IPS DF 6.9 (cell line): ENCODE results near the gene PRSS57.

Source experiments
- DNase-seq: peaks from one replicate; pipeline ENCODE4 v3.0.0-alpha.2; 2013; ENCODE audit warnings: low read depth, low spot score
- H3K27ac ChIP-seq: one replicate; pipeline ENCODE4 v1.5.1; 2013; ENCODE audit warnings: low read length, control low read depth
- H3K27me3 ChIP-seq: 2 replicates; pipeline ENCODE4 v1.6.1; 2013; ENCODE audit warnings: mild to moderate bottlenecking, low read length; ENCODE audit not compliant: control insufficient read depth, insufficient read depth
- H3K36me3 ChIP-seq: 2 replicates; pipeline ENCODE4 v1.6.1; 2013; ENCODE audit warnings: low read length; ENCODE audit not compliant: control insufficient read depth, insufficient read depth
- H3K4me1 ChIP-seq: 2 replicates; pipeline ENCODE4 v1.6.1; 2013; ENCODE audit warnings: low read length; ENCODE audit not compliant: control insufficient read depth, insufficient read depth
- H3K4me3 ChIP-seq: 2 replicates; pipeline ENCODE4 v1.5.1; 2013; ENCODE audit warnings: mild to moderate bottlenecking, low read length
- H3K9me3 ChIP-seq: 2 replicates; pipeline ENCODE4 v1.6.1; 2013; ENCODE audit warnings: low read length, inconsistent platforms; ENCODE audit not compliant: control insufficient read depth, insufficient read depth
- WGBS: extraction: QIAGEN DNeasy Blood & Tissue Kit; methylation state at CpG from one replicate; pipeline ENCODE4 v1.1.7; 2013; ENCODE audit warnings: mixed read lengths, missing lambda C conversion rate; ENCODE audit not compliant: insufficient read length, insufficient coverage; 5-methylcytosine and 5-hydroxymethylcytosine counted together

PRSS57 gene

DNA sequence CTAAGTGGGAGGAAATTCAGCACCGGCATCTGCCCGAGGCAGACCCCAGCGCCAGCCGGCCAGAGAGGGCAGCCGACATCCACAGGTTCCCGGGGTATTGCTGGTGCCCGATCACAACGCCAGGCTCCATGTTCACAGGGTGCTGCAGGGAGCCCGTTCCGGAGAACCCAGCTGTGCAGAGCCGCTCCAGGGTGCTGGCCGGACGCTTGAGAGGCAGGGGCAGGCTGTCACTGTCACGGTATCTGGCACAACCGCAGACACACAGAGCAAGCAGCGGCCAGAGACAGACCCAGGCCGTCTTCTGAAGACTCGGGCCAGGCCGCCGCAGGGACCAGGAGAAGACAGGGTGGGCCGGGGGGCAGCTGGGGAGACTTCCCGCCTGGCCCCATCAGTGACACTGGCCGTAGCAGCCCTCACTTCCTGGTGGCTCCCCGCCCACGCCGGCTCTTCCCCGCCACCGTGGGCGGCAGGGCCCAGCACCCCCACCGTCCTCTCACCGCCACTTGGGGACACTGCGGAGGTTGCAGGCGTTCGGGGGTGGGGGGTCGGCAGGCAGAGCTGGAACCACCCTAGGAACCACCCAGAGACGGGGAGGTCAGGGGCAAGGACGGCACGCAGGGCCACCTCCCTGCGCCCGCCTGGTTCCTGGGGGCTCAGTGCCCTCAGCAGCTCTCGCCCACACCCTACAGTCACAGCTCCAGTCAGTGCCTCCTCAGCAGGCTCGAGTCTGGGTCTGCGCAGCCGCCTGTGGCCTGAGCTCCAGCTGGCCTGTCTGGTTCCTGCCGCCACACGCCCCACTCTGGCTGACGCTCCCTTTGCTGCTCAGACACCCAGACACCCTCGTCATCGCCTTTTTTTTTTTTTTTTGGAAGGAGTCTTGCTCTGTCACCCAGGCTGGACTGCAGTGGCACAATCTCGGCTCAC lies 36.1 kb downstream of the PRSS57 start:
- H3K27ac ChIP-seq = no peak overlapping the region
- H3K9me3 ChIP-seq = no peaks in the 10 kb centered on the region
- no peaks in the 10 kb centered on the region for H3K27me3 ChIP-seq
- H3K36me3 ChIP-seq = no peaks in the 10 kb centered on the region; the same call in 1 of the 2 replicates
- H3K4me1 ChIP-seq = no peaks in the 10 kb centered on the region; the same call in 1 of the 2 replicates
- WGBS = no CpG with 5 or more reads among the region's 50 CpGs
- no peak overlapping the region for H3K4me3 ChIP-seq
- DNase-seq = no peak

DNA sequence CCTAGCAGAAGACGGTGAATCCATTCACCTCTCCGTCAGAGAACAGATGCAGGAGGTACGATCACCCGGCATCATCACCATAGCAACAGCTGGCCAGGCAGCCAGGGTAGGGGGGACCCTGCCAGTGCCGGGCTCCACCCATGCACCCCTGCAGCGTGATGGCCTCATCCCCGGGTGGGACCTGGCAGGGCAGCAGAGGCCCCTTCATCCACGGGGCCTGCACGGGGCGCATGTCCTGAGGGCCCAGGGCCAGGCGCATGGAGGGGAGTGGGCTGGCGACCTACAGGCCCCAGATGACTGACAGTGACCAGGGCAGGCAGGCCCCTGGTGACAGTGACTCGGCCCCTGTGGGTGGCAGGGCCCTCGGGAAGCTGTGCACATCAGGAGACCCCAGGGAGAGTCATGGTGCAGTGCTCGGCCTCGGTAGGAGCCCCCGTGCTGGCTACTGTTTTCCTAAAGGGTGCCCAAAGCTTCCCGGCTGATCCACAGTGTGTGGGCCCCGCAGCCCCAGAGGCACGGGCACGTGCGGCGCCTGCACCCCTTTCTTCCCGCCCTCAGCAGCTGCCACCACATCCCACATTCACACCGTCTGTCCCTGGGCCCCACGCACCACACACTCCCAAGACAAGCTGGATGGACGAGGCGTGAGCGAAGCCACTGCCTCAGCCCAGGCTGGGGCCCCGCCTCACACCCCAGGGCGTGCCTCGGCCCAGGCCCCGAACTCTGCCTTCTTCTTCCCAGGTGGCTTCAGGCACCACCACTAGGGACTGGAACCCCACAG lies 37.0 kb downstream of the PRSS57 start:
- Histone ChIP-seq H3K9me3 (no peaks in the 10 kb centered on the region), H3K27me3 (no peaks in the 10 kb centered on the region), H3K36me3 (peaks cover under 1% of the 10 kb centered on the region; the same call in 1 of the 2 replicates), H3K27ac (no peak overlapping the region), H3K4me3 (no peak overlapping the region), H3K4me1 (no peaks in the 10 kb centered on the region; the same call in 1 of the 2 replicates)
- no CpG with 5 or more reads among the region's 33 CpGs for WGBS
- no peak for DNase-seq

DNA sequence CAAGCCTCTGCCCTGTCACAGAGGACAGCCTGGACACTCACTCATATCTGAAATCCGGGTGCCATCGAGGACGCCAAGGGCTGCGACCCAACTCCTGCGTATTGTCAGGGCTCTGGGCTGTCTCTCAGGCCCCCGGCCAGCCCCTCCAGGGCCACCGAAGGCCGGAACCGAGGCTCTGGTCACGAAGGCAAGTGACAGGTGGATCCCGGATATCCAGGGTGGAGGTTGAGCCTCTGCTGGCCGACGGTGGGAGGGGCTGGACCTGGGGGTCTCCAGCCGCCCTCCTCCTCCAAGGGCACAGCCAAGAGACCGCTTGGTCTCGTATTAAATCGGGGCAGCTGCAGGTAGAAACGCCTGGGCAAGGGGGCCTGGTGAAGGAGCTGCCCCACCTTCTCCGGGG lies 37.6 kb downstream of the PRSS57 start:
- H3K36me3 ChIP-seq = peaks cover 5% of the 10 kb centered on the region; the same call in 1 of the 2 replicates
- WGBS = no CpG with 5 or more reads among the region's 19 CpGs
- no peaks in the 10 kb centered on the region; the same call in 1 of the 2 replicates for H3K4me1 ChIP-seq
- H3K9me3 ChIP-seq = no peaks in the 10 kb centered on the region
- no peak for DNase-seq
- no peak overlapping the region for H3K27ac ChIP-seq
- H3K27me3 ChIP-seq = no peaks in the 10 kb centered on the region
- no peak overlapping the region for H3K4me3 ChIP-seq

DNA sequence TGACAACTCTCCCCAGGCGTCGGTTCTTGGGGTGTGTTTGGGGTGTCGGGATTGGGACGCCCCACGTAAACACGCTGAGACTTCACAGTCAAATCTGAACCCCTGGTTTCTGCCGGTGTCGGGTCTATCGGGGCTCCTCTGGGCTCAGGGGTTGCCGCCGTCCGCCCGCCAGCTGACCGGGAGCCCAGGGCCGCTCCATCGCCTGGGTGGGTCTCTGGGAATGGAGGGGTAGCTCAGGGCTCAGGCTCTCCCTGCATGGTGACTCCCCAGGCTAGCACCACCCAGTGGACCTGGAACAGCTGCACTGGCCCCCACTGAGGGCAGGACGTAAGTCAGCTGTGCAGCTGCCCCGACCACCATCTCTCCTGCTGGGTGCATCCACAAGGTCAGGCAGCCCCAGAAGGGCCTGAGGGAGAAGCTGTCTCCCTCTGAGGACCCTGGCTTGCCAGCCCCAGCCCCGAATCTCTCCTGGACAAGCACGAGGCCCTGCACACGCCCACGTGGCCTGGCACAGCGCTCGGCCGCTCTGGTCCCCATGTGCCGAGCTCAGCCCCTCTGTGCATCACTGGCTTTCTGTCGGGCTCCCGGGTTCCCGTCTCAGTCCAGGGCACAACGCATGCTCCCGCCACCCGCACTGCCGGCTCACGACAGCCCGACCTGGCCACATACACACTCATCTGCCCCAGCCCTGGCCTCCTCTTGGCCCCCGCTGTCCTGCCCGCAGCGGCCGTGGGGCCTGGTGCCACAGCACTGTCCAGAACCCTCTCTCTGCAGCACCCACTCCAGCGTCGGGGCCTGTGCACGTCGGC lies 38.3 kb downstream of the PRSS57 start:
- Histone ChIP-seq H3K27ac (no peak overlapping the region), H3K4me1 (no peaks in the 10 kb centered on the region; the same call in 1 of the 2 replicates)
- WGBS = no CpG with 5 or more reads among the region's 43 CpGs

DNA sequence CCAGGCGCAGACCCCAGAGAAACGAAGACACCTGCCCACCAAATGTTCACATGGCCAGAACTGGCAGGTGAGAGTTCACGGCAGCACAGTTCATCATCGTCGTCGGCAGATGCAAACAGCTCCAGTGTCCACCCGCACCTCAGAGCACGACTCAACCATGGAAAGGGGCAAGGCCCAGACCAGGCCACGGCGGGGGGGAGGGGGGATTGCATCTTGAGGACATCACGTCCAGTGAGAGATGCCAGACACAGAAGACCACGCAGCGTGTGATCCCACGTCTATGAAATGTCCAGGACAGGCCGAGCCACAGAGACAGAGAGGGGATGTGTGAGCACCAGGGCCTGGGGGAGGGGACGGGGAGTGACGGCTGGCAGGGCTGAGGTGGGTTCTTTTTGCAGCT lies 39.6 kb downstream of the PRSS57 start:
- H3K4me1 ChIP-seq = no peaks in the 10 kb centered on the region; the same call in 1 of the 2 replicates
- no peak overlapping the region for H3K4me3 ChIP-seq
- H3K27ac ChIP-seq = no peak overlapping the region
- no peaks in the 10 kb centered on the region for H3K9me3 ChIP-seq
- no peak for DNase-seq
- H3K27me3 ChIP-seq = no peaks in the 10 kb centered on the region
- peaks cover 9% of the 10 kb centered on the region; the same call in 1 of the 2 replicates for H3K36me3 ChIP-seq
- WGBS = no CpG with 5 or more reads among the region's 17 CpGs

More for the DNA sequence above, 38.3 kb downstream of the PRSS57 start:
- DNase-seq = no peak
- no peaks in the 10 kb centered on the region for H3K9me3 ChIP-seq
- no peaks in the 10 kb centered on the region for H3K27me3 ChIP-seq
- H3K4me3 ChIP-seq = no peak overlapping the region
- peaks cover 5% of the 10 kb centered on the region; the same call in 1 of the 2 replicates for H3K36me3 ChIP-seq

DNA sequence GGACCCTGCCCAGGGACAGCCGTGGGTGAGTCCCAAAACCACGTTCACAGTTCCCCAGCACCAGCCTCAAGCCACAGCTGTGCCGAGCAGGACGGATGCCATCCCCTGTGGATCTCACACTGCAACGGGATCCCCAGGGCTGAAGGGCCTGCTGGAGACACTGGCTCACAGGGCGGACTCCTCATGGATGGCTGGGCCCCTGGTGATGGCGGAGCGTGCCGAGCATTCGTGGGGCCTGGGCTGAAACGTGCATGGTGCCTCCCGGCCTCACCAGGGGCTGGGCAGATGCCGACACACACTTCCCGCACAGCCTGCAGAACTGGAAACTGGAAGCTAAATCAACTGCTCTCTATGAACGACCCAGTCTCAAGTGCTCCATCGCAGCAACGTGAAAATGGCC lies 41.8 kb downstream of the PRSS57 start:
- WGBS = no CpG with 5 or more reads among the region's 17 CpGs

DNA sequence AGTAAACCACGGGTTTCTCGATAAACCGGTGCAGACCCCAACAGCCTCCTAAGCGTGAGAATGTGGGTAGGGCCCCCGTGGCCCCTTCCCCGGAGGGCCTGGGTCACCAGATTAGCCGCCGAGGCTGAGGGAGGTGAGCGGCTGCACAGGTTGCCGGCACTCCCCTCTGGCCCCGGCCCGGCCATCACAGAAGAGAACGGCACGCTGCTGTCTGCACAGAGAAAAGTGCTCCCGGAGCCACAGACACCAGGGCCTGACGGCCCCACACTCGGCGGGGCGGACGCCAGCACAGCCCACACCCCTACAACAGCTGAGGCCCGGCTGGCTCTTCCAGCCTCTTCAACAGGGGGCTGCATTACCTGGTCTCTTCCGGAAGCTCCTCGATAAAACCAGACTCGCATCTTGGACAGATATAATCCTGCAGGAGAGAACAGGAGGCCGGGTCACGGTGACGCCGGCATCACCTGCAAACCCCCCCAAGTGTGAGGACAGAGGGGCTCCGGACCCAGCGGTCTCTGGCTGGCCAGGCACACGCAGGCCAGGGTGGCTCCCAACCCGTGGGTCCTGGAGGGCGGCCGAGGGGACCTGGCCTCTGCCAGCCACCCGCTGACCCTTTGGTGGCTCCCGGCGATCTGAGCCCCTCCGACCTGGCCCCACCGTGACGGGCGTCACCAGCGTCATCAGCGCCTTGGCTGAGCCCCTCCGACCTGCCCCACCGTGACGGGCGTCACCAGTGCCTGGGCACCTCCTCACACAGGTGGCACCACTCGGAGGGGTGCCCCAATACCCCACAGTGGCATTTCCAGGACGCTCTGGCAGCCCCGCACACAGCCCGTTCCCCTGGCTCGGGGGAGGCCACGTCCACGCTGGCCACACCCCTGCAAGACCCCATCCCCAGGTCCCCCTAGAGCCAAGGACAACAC lies 42.5 kb downstream of the PRSS57 start:
- no CpG with 5 or more reads among the region's 54 CpGs for WGBS
- H3K36me3 ChIP-seq = peaks cover 20% of the 10 kb centered on the region
- no peak for DNase-seq

More for the DNA sequence above, 41.8 kb downstream of the PRSS57 start:
- no peaks in the 10 kb centered on the region for H3K27me3 ChIP-seq
- peaks cover 13% of the 10 kb centered on the region for H3K36me3 ChIP-seq
- no peak overlapping the region for H3K4me3 ChIP-seq
- H3K9me3 ChIP-seq = no peaks in the 10 kb centered on the region
- H3K4me1 ChIP-seq = no peaks in the 10 kb centered on the region; the same call in 1 of the 2 replicates
- H3K27ac ChIP-seq = no peak overlapping the region
- DNase-seq = no peak

DNA sequence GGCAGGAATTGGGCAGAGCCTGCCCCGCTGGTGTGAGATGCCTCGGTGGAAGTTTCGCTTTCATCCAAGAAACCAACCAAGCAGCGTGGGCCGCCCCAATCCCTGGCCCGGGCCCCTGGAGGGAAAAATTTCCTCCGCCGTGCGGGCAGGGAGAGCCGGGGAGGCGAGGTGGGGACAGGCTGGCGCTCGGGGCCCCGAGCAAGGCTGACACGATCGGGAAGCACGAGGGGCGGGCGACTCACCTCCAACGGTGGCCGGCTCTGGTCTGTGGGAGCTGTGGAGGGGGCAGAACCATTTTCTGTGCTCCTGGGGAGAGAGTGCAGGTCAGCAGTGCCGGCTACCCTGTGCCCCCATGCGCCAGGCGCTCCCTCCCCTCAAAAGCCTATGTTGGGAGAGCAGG lies 43.3 kb downstream of the PRSS57 start:
- no peaks in the 10 kb centered on the region; the same call in 1 of the 2 replicates for H3K4me1 ChIP-seq
- WGBS = no CpG with 5 or more reads among the region's 24 CpGs
- no peak for DNase-seq
- H3K9me3 ChIP-seq = no peaks in the 10 kb centered on the region
- no peak overlapping the region for H3K4me3 ChIP-seq
- peaks cover 28% of the 10 kb centered on the region for H3K36me3 ChIP-seq
- H3K27ac ChIP-seq = no peak overlapping the region
- no peaks in the 10 kb centered on the region for H3K27me3 ChIP-seq

More for the DNA sequence above, 42.5 kb downstream of the PRSS57 start:
- no peaks in the 10 kb centered on the region; the same call in 1 of the 2 replicates for H3K4me1 ChIP-seq
- H3K27me3 ChIP-seq = no peaks in the 10 kb centered on the region
- no peaks in the 10 kb centered on the region for H3K9me3 ChIP-seq
- H3K4me3 ChIP-seq = no peak overlapping the region
- no peak overlapping the region for H3K27ac ChIP-seq

DNA sequence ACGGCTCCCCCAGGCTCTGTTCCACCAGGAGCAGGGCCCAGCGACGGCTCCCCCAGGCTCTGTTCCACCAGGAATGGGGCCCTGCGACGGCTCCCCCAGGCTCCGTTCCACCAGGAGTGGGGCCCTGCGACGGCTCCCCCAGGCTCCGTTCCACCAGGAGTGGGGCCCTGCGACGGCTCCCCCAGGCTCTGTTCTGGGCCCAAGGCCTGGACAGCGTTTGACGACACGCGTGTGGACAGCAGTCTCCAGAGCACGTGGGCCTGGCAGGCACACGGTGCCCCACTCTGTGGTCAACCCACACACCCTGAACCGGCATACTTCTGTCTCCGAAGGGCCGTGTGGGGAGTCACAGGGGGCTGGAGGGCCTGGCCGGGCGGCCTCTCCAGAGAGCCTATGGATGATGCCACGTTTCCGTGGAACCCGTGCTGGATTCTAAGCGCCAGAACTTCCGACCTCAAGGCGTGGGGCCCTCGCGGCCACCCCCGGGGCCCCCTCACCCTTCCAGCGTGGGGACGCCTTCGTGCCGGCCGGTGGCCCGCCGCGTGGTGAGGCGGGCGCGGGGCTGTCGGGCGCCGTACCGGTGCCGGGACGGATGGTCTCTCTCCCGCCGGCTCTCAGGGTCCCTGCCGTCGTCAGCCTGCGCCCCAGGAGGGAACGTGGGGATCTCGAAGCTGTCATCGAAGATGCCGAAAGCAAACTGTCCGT lies 44.0 kb downstream of the PRSS57 start:
- WGBS = no CpG with 5 or more reads among the region's 58 CpGs
- H3K27ac ChIP-seq = no peak overlapping the region
- peaks cover 35% of the 10 kb centered on the region for H3K36me3 ChIP-seq
- H3K4me1 ChIP-seq = no peaks in the 10 kb centered on the region; the same call in 1 of the 2 replicates
- H3K4me3 ChIP-seq = no peak overlapping the region
- H3K9me3 ChIP-seq = no peaks in the 10 kb centered on the region
- no peak for DNase-seq
- no peaks in the 10 kb centered on the region for H3K27me3 ChIP-seq
